ENCODE measurements around the gene CERS6. TPM values are rescaled to one million over a fixed set of nuclear protein-coding genes. Genes with fewer than 3 reads are reported as not detected.
A peak's percentile ranks its signal among the peaks of the same experiment; 100 is the strongest.

CERS6 gene
- total and polyA plus RNA-seq, 4 donors = 4.3 to 25.8 (median 13.6) TPM

- Histone ChIP-seq H3K4me3 (no peak overlapping the region), H3K36me3 (ENCODE audit: control insufficient read depth in 4 of 4, insufficient read depth in 4 of 4, low read length in 4 of 4) (no peaks in the 10 kb centered on the region), H3K9me3 (ENCODE audit: control insufficient read depth in 4 of 4, insufficient read depth in 3 of 4, low read length in 3 of 4) (no peaks in the 10 kb centered on the region), H3K27ac (ENCODE audit: low read depth in 1 of 2, low read length in 1 of 2) (peak overlapping the region in 1 of 2 donors; percentile 66), H3K4me1 (ENCODE audit: control insufficient read depth in 5 of 5, insufficient read depth in 5 of 5, low read length in 5 of 5) (peaks cover 0 to 12% (median 0%) of the 10 kb centered on the region in 5 donors), H3K27me3 (ENCODE audit: control insufficient read depth in 3 of 3, insufficient read depth in 3 of 3, low read length in 2 of 3) (no peaks in the 10 kb centered on the region), H3K9ac (ENCODE audit: insufficient read depth in 1 of 2, low read length in 2 of 2) (no peak overlapping the region)
- DNase-seq (no peak), ATAC-seq (ENCODE audit: insufficient read depth, low FRiP score) (no peak)
- 92 to 93% methylated on average over 9 of the region's 9 CpGs for WGBS, 2 donors
- TF ChIP-seq CTCF (IDR thresholded peaks at IDR 0.05; ENCODE audit: control extremely low read depth, extremely low read depth) = no peak
Observed at GRCh38 chr2:168482952-168483831, 27.1 kb downstream of the CERS6 start.

GRCh38 chr2:168486477-168486876 is 30.4 kb downstream of the CERS6 start:
- no peaks in the 10 kb centered on the region for H3K36me3 ChIP-seq (ENCODE audit: control insufficient read depth in 4 of 4, insufficient read depth in 4 of 4, low read length in 4 of 4)
- WGBS, 2 donors = 77 to 90% methylated on average over 3 of the region's 3 CpGs
- ATAC-seq (ENCODE audit: insufficient read depth, low FRiP score) (no peak), DNase-seq (no peak)
- TF ChIP-seq CTCF (IDR thresholded peaks at IDR 0.05; ENCODE audit: control extremely low read depth, extremely low read depth) = no peak
- H3K9me3 ChIP-seq (ENCODE audit: control insufficient read depth in 4 of 4, insufficient read depth in 3 of 4, low read length in 3 of 4) = no peaks in the 10 kb centered on the region
- H3K4me1 ChIP-seq (ENCODE audit: control insufficient read depth in 5 of 5, insufficient read depth in 5 of 5, low read length in 5 of 5) = peaks cover 0 to 17% (median 0%) of the 10 kb centered on the region in 5 donors
- no peak overlapping the region for H3K4me3 ChIP-seq
- no peak overlapping the region for H3K9ac ChIP-seq (ENCODE audit: insufficient read depth in 1 of 2, low read length in 2 of 2)
- no peaks in the 10 kb centered on the region for H3K27me3 ChIP-seq (ENCODE audit: control insufficient read depth in 3 of 3, insufficient read depth in 3 of 3, low read length in 2 of 3)
- H3K27ac ChIP-seq (ENCODE audit: low read depth in 1 of 2, low read length in 1 of 2) = no peak overlapping the region

DNA sequence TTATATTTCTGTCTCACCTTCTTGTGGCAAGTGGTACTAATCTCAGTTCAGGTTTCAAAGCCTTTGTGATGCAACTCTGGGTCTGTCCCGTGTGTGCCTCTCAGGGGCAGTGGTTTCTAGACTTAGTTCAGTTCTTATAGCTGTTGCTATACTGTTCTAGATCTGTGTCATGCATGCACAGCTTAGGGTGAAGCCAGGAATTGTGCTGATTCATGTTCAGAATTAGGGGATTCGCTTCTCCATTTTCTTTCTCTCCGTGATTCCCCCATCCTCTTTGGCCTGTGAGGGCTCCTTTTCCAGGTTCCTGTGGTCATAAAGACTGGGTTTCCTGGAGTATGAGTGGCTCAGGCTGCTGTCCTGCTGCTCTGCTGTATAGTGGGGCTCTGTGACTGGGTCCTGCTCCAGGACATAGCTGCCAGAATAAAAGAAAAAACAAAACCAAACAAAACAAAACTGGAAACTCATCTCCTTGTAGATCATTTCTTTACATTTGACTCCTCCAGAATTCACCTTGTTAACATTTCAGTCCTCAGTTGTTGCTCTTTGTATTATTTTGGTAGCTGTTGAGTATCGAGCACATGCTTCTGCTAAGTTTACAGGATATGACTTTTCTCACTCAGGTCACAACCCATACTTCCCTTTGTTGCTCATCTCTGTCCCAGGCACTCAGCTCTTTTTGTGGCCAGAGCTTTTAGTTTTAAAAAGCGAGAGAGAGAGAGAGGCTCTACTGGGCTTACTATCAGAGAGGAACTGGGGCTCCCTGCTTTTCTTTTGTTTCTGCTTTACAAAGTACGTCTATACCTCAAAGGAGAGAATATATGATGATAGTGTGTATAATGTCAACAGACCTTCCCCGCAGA is 34.2 kb downstream of the CERS6 start:
- Histone ChIP-seq H3K4me1 (ENCODE audit: control insufficient read depth in 5 of 5, insufficient read depth in 5 of 5, low read length in 5 of 5) (peaks cover 0 to 14% (median 0%) of the 10 kb centered on the region in 5 donors), H3K9ac (ENCODE audit: insufficient read depth in 1 of 2, low read length in 2 of 2) (no peak overlapping the region), H3K27ac (ENCODE audit: low read depth in 1 of 2, low read length in 1 of 2) (peak overlapping the region in 1 of 2 donors; percentile 60), H3K9me3 (ENCODE audit: control insufficient read depth in 4 of 4, insufficient read depth in 3 of 4, low read length in 3 of 4) (no peaks in the 10 kb centered on the region), H3K36me3 (ENCODE audit: control insufficient read depth in 4 of 4, insufficient read depth in 4 of 4, low read length in 4 of 4) (peaks cover 0 to 3% (median 0%) of the 10 kb centered on the region in 4 donors), H3K27me3 (ENCODE audit: control insufficient read depth in 3 of 3, insufficient read depth in 3 of 3, low read length in 2 of 3) (no peaks in the 10 kb centered on the region), H3K4me3 (no peak overlapping the region)
- no peak for TF ChIP-seq CTCF (IDR thresholded peaks at IDR 0.05; ENCODE audit: control extremely low read depth, extremely low read depth)
- WGBS, 2 donors = 17 to 48% methylated on average over 7 of the region's 7 CpGs
- DNase-seq (peak in 2 of 3 donors; percentile 35 to 47), ATAC-seq (ENCODE audit: insufficient read depth, low FRiP score) (peak; percentile 73)

Data from lung (tissue), 12 donors.